Stimulated activated naive B cell treated with anti-CD40 and anti-IgM and Interleukin-4, amounts not matched to agents 10 μg/mL and 1 μg/mL and 100 μg/mL, for 72 hours (primary cell): ENCODE measurements around the gene TFEB.

ENCODE experiments used
- ATAC-seq, 2 donors: fragments of 150-1000 bp; cut with Tn5 transposase; replicated peaks; 2 replicates each; pipeline ENCODE4 v1.10.0; 2021; ENCODE audit warnings: moderate library complexity in 1 of 2
- DNase-seq: peaks from one replicate; pipeline ENCODE4 v3.0.0; 2021
- H3K27ac Mint-ChIP-seq: one replicate; pipeline ENCODE4 v1.8.0; 2022; ENCODE audit warnings: mild to moderate bottlenecking, mixed read lengths
- H3K27me3 Mint-ChIP-seq, 2 donors: one replicate each; pipeline ENCODE4 v1.8.0; 2022; ENCODE audit warnings: mixed read lengths in 2 of 2
- H3K36me3 Mint-ChIP-seq, 2 donors: one replicate each; pipeline ENCODE4 v1.8.0; 2022; ENCODE audit warnings: mixed read lengths in 2 of 2, mild to moderate bottlenecking in 1 of 2
- H3K4me1 Mint-ChIP-seq, 2 donors: one replicate each; pipeline ENCODE4 v1.8.0; 2022; ENCODE audit warnings: mixed read lengths in 2 of 2, mild to moderate bottlenecking in 1 of 2
- H3K4me3 Mint-ChIP-seq, 2 donors: one replicate each; pipeline ENCODE4 v1.8.0; 2022; ENCODE audit warnings: mild to moderate bottlenecking in 2 of 2, mixed read lengths in 2 of 2, moderate library complexity in 1 of 2
- H3K9me3 Mint-ChIP-seq, 2 donors: one replicate each; pipeline ENCODE4 v1.8.0; 2022; ENCODE audit warnings: mixed read lengths in 2 of 2, mild to moderate bottlenecking in 1 of 2

TFEB gene

DNA sequence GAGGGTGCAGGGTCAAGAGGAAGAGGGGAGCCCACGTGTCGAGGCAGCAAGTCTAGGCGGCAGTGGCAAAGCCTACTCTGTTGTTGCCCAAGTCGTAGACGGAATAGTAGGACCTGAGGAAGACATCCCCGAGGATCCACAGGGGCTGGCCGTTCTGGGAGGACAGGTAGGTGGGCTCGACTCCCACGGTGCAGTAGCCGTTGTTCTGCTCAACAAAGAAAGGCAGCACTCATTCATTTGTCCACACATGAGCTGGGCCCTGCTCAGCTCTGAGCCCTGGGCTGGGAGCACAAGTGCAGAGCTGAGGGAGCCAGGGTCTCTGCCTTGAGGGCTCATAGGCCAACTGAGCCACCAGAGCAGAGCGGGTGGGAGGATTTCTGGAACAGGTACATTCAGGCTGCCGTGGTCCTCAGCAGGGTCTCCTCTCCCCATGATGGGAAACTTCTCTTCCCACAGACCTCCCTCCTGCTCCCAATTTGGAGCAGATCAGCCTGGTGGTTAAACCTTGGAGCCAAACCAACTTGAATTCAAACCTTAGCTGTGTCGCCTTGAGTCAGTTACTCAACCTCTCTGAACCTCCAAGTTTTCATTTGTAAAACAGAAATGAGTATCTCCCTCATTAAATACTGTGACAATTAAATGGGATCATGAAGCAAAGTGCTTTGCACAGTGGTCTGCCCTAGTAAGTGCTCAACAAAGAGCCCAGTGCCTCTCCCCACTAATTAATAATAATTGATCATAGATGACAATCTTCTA is 1.6 kb upstream of the TFEB start:
- ATAC-seq (no peak), DNase-seq (no peak)
- H3K36me3 Mint-ChIP-seq = peaks cover 5 to 6% of the 10 kb centered on the region in 2 donors
- H3K4me3 Mint-ChIP-seq = no peak overlapping the region
- peaks cover 11 to 12% of the 10 kb centered on the region in 2 donors for H3K4me1 Mint-ChIP-seq
- no peaks in the 10 kb centered on the region for H3K9me3 Mint-ChIP-seq
- no peak overlapping the region for H3K27ac Mint-ChIP-seq
- H3K27me3 Mint-ChIP-seq = no peaks in the 10 kb centered on the region

DNA sequence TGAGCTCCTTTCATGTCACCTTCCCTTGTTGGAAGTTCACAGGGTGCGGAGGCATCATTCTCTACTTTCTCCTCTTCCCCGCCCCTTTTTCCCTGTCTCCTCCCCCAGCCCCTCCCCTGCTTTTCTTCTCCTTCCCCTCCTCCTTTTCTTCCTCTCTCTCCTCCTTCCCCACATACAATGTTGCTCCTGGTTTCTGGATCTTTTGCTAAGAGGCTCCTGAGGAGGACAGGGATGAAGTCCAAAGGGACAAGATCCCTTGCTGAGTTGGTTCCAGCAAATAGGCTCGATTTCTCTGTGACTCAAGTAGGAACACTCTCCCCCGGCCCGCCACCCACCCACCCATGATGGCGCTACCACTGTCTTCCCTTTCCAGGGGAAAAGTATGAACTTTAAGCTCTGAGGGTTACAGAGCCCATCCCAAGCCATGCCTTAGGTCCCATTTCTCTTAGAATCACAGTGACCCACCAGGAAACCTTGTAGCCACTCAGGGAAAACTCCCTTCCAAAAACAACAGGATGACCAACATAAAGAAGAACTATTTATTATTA is 852 bp upstream of the TFEB start:
- ATAC-seq = no peak
- H3K27ac Mint-ChIP-seq = no peak overlapping the region
- peaks cover 10% of the 10 kb centered on the region in 2 donors for H3K36me3 Mint-ChIP-seq
- DNase-seq = no peak
- no peaks in the 10 kb centered on the region for H3K27me3 Mint-ChIP-seq
- H3K4me1 Mint-ChIP-seq = peaks cover 15 to 18% of the 10 kb centered on the region in 2 donors
- peak overlapping the region in 1 of 2 donors; percentile 4 for H3K4me3 Mint-ChIP-seq
- H3K9me3 Mint-ChIP-seq = no peaks in the 10 kb centered on the region

DNA sequence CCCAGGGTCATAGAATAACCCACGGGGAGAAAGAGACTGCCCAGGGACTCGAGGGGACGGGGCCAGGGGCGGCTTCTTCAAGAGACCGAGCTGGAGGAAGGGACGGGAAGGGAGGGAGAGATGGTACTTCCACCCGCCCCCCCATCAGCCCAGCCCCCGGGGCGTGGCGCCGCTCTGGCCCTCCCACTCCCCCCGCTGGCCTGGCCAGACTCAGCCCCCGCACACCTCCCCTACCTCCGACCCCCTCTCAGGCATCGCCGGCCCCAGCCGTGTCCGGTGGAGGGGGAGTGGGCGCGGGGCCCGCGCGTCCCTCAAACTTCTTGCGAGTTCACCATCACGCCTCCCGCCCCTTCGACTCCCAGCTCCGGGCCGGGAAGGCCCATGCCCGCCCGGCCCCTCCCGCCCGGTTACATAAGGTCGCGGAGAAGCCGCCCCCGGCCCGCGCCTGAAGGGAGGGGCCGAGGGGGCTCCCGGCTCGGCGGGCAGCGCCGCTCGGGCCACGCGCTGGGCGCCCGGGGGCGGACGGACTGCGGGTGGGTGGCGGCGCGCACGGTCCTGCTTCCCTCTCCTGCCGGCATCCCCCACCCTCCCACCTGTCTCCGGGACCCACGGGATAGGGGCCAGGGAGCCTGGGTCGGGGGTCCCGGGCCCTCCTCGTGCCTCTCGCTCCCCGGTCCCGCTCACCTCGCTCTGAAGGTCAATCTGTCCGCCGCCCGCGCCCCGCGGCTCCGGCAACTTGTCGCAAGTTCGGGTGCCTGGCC is 562 bp downstream of the TFEB start:
- ATAC-seq (peak; percentile 46 to 53), DNase-seq (peak; percentile 78)
- H3K4me3 Mint-ChIP-seq = peak overlapping the region; percentile 82 to 88
- H3K27ac Mint-ChIP-seq = peak overlapping the region; percentile 93
- no peaks in the 10 kb centered on the region for H3K9me3 Mint-ChIP-seq
- peaks cover 10 to 17% of the 10 kb centered on the region in 2 donors for H3K36me3 Mint-ChIP-seq
- H3K27me3 Mint-ChIP-seq = no peaks in the 10 kb centered on the region
- peaks cover 26 to 32% of the 10 kb centered on the region in 2 donors for H3K4me1 Mint-ChIP-seq

DNA sequence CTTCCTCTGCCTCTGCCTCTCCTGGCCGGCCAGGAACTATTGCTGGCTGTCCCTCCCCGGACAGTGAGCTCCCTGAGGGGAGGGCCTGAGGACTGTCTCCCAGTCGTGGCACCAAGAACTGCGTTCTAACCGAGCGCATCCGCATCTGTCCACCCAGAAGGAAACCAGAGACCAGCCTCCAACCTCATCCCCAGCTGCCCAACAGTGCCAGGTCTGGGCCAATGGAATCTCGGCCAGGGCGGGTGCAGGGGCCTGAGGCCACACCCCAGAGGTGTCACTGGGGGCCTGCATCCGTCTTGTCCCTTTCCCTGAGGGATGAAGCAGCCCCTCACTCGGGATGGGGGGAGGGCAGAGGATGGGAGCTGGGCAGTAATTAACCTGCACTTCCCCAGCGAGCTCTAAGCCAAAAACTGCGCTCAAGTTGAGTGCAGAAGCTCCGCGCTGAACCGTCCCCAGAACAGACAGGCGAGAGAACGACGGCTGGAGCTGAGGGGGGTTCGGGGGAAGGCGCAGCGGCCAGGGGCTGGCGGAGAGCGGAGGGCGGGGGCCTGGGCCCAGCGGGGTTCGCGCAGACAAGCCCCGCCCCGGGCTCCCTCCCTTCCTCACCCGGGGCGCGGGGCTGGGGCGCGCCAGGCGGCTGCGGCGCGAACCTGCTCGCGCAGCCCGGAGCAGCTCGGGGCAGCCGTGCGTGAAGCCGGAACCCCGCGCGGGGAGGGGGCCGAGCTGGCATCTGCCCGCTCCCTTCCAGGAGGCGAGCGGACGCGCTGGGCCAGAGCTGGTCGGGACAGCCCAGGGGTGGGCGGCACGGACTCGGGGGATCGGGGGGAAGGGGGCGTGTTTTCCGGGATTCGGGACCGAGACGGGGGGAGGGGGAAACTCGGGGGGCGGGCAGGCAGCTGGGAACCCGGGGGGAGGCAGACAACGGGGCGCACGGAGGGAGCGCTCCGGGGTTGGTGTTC is 1.4 kb downstream of the TFEB start:
- peaks cover 34 to 41% of the 10 kb centered on the region in 2 donors for H3K4me1 Mint-ChIP-seq
- H3K4me3 Mint-ChIP-seq = peak overlapping the region; percentile 88 to 89
- peaks cover 12 to 20% of the 10 kb centered on the region in 2 donors for H3K36me3 Mint-ChIP-seq
- ATAC-seq (peak; percentile 64 to 73), DNase-seq (peak; percentile 81)
- H3K9me3 Mint-ChIP-seq = no peaks in the 10 kb centered on the region
- peak overlapping the region; percentile 83 for H3K27ac Mint-ChIP-seq
- no peaks in the 10 kb centered on the region for H3K27me3 Mint-ChIP-seq

DNA sequence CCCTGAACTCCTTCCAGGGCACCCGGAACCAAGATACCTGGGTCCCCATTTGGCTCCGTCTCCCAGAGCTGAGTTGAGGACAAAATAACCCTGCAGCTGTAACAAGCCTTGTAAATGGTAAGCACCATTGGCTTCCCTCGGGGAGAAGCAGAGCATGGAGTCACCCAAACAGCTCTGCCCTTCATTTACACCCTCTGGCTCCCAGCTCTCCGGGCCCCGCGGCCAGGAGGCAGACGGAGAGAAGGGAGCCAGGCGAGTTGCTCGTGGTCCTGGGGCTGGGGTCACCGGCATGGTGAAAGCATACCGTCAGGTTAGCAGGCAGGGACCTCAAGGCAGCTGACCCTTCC is 2.1 kb downstream of the TFEB start:
- ATAC-seq (no peak), DNase-seq (no peak)
- peaks cover 13 to 25% of the 10 kb centered on the region in 2 donors for H3K36me3 Mint-ChIP-seq
- H3K27ac Mint-ChIP-seq = peak overlapping the region; percentile 83
- H3K4me3 Mint-ChIP-seq = peak overlapping the region; percentile 88 to 89
- H3K4me1 Mint-ChIP-seq = peaks cover 41 to 47% of the 10 kb centered on the region in 2 donors
- no peaks in the 10 kb centered on the region for H3K27me3 Mint-ChIP-seq
- H3K9me3 Mint-ChIP-seq = no peaks in the 10 kb centered on the region

DNA sequence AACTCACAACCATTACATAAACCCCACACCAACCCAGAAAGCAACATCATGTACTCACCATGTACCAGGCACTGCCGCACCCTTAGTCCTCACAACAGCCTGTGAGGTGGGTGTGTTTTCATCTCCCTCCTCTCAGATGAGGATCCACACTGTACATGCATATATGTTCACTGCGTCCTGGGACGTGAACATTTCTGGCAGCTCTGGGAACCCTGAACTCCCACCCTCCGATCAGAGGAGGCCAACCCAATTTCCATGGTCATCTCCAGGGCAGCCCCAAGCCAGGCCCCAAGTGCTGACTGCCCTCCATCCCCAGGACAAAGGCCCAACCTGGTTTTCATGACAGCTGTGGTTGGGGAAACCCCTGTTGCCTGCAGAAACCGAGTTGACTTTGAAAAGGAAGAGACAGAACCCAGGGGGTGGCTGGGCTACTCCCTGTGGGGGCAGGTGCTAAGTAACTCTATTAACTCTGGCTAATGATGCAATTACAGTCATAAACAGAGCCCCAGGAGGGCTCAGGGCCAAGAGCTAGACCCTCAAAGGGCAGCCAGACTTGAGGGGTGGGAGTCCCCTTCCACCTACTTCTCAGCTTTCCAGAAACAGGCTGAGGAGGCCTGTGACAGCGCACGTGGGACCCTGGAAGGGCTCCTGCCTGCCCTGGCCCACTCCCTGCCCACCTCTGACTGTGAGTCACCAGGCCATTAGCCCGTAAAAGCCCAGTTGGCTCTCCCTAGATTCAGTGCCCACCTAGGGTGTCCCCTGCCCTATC is 2.6 kb downstream of the TFEB start:
- Mint-ChIP-seq H3K27me3 (no peaks in the 10 kb centered on the region), H3K9me3 (no peaks in the 10 kb centered on the region), H3K4me3 (peak overlapping the region; percentile 88 to 89), H3K36me3 (peaks cover 17 to 29% of the 10 kb centered on the region in 2 donors), H3K27ac (peak overlapping the region; percentile 83), H3K4me1 (peaks cover 45 to 53% of the 10 kb centered on the region in 2 donors)
- ATAC-seq (peak; percentile 52 to 53), DNase-seq (peak; percentile 76)

DNA sequence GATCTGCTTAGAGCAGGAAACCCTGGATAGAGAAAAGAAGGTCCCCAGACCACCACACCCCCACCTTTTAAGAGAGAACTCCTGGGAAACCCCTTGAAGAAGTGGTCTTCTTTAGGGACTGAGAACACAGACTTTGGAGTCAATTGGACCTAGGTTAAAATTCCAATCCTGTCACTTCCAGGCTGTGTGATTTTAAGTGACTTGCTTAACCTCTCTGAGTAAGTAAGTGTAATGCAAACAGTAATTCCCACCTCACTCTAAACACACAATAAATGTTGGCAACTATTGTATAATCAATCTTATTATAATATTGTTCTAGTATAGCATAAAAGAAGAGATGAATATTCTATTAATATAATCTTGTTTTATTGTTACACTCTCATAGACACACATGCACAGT is 3.3 kb downstream of the TFEB start:
- no peaks in the 10 kb centered on the region for H3K27me3 Mint-ChIP-seq
- H3K9me3 Mint-ChIP-seq = no peaks in the 10 kb centered on the region
- peak overlapping the region; percentile 83 for H3K27ac Mint-ChIP-seq
- H3K4me1 Mint-ChIP-seq = peaks cover 49 to 59% of the 10 kb centered on the region in 2 donors
- DNase-seq (no peak), ATAC-seq (no peak)
- peak overlapping the region; percentile 89 to 91 for H3K4me3 Mint-ChIP-seq
- peaks cover 17 to 31% of the 10 kb centered on the region in 2 donors for H3K36me3 Mint-ChIP-seq

DNA sequence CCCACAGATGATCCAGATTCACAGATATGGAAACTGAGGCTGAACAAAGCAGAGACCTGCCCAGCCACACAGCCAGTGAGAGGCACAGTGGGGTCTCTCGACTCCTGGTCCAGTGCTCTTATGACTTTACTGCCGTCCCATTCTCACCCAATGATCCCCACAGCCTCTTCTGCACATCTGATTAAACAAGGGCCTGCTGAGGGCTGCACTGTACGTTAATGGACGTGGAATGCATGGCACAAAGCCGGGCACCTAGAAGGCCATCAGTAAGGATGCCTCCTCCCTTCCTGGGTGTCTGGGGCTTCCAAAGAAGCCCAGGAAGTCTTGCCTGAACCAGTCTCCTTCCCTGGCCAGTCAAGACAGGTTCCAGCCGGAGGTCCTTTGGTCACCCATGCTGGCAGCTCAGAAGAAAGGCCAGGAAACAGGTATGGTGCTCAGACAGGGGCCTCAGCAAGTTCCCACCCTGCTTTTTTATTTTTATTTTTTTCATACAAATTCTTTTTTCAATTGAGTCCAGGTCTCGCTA is 3.8 kb downstream of the TFEB start:
- Mint-ChIP-seq H3K9me3 (no peaks in the 10 kb centered on the region), H3K4me1 (peaks cover 53 to 64% of the 10 kb centered on the region in 2 donors), H3K27ac (peak overlapping the region; percentile 83), H3K27me3 (no peaks in the 10 kb centered on the region), H3K36me3 (peaks cover 22 to 35% of the 10 kb centered on the region in 2 donors), H3K4me3 (peak overlapping the region; percentile 86 to 91)
- DNase-seq = no peak
- no peak for ATAC-seq

DNA sequence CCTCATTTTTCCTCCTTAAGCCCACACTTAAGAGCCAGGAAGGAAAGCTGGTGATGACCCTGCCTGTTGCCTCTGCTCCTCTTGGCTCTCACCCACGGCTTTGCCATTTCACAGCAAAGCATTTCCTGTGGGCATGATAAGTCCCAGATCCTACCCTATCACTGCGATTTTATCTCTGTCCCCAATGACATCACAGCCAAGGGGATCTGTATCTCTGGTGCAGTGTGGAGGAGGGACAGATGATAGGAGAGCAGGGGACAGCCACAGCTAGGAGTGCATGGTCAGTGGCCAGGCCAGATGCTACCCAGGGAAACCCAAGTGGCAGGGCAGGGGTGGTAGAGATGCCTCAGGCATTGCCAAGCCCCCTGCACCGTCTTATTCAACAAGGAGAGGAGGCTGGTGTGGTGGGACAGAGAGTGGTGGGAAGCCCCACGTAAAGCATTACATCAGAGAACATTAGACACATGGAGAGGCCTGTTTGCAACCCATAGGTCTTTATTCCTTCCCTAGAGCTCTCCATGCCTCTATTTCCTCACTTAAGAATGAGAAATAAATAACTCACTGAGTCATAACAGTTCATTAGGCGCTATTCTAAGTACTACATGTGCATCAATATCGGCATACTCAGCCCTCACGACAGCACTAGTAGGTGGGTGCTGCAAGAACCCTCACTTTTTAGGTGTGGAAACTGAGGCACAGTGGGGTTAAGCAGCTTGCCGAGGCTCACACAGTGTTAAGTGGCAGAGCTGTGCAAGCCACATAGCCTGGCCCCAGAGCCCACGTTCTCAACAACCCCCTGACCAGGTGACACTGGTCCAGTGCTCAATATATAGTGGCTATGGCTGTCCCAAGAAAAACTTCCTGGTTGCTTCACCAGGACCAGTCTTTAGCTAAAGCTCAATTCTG is 4.6 kb downstream of the TFEB start:
- Mint-ChIP-seq H3K36me3 (peaks cover 28 to 39% of the 10 kb centered on the region in 2 donors), H3K4me3 (peak overlapping the region; percentile 86 to 91), H3K4me1 (peaks cover 52 to 71% of the 10 kb centered on the region in 2 donors), H3K27ac (peak overlapping the region; percentile 87), H3K9me3 (no peaks in the 10 kb centered on the region), H3K27me3 (no peaks in the 10 kb centered on the region)
- no peak for ATAC-seq
- no peak for DNase-seq

DNA sequence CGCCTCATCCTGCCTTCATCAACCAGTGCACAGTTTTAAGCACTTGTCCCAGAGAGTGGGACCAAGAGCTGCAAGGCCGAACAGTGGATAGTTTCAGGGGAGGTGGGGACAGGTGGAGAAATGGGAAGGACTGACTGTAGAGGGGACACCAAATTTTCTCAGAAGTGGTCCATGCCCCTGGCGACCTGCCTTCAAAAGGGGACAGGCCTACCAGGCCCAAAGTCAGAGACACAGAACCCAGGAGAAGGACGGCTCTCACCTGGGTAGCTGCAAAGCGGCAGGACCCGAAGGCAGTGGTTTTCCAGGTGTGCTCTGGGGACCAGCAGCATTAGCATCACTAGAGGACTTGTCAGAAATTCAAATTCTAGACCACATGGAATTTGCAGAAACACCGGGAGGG is 5.8 kb downstream of the TFEB start:
- no peak for DNase-seq
- Mint-ChIP-seq H3K4me1 (peaks cover 56 to 80% of the 10 kb centered on the region in 2 donors), H3K27ac (peak overlapping the region; percentile 59), H3K36me3 (peaks cover 29 to 39% of the 10 kb centered on the region in 2 donors), H3K9me3 (no peaks in the 10 kb centered on the region), H3K27me3 (no peaks in the 10 kb centered on the region), H3K4me3 (peak overlapping the region; percentile 86 to 91)
- ATAC-seq = no peak

DNA sequence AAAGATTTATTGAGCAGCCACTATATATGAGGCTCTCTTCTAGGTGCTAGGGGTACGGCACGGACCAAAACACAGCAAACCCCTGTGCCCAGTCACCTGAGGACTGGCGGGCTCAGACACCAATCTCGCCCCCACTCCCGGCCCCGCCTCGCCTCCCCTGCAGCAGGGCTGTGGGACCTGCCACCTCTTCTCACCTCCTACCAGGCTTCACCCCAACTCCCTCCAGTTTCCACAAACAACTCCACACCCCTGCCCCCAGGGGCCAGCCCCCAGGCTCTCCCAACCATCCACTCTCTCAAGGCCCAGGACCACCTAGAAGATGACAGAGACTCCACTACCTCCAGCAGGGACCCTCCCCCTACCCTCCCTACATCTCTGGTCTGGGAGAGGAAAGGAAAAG is 6.5 kb downstream of the TFEB start:
- no peak for ATAC-seq
- peaks cover 29 to 42% of the 10 kb centered on the region in 2 donors for H3K36me3 Mint-ChIP-seq
- peak overlapping the region; percentile 94 for H3K27ac Mint-ChIP-seq
- H3K27me3 Mint-ChIP-seq = no peaks in the 10 kb centered on the region
- H3K4me1 Mint-ChIP-seq = peaks cover 63 to 86% of the 10 kb centered on the region in 2 donors
- peak overlapping the region; percentile 86 to 91 for H3K4me3 Mint-ChIP-seq
- no peaks in the 10 kb centered on the region for H3K9me3 Mint-ChIP-seq
- DNase-seq = no peak
